HG03354 (cell line): ENCODE results near the gene LENG9.
"Not testable (repeated sequence)": the region's sequence is repeated elsewhere in the genome, so short reads cannot be mapped to it uniquely, and the experiment has no call there.

Source experiments
- ATAC-seq: cut with Tn5 transposase; IDR thresholded peaks from one replicate; pipeline ENCODE4 v1.9.1; 2021; ENCODE audit warnings: mild to moderate bottlenecking; ENCODE audit not compliant: unreplicated experiment, poor library complexity, severe bottlenecking

LENG9 gene

GRCh38 chr19:54481326-54481930 is 17.9 kb upstream of the LENG9 start:
- no peak for ATAC-seq

GRCh38 chr19:54480051-54480450 is 16.5 kb upstream of the LENG9 start:
- ATAC-seq = no peak

DNA sequence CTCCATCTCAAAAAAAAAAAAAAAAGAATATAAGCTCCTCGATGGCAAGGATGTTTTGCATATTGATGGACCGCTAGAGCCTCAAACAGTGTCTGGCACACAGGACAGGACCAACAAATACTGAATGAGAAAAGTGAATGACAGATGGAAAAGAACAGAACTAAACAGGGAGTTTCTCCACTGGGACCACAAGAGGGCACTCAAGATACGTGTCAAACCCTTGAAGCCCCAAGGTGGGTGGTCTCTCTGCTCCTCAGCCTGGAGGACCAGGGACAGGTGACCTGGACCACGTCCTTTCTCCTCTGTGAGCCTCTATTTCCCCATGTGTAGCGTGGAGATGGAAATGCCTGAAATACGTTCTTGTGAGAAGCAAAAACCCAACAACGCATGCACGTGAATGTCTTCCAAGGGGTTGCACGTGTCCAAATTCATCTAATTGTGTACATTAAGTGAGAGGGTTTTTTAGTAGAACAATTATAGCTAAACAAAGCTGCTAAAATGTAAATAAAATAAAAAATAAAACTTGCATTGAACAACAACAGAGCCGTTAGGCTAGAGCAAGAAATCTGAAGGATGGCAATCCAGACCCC is 15.2 kb upstream of the LENG9 start:
- ATAC-seq = no peak

DNA sequence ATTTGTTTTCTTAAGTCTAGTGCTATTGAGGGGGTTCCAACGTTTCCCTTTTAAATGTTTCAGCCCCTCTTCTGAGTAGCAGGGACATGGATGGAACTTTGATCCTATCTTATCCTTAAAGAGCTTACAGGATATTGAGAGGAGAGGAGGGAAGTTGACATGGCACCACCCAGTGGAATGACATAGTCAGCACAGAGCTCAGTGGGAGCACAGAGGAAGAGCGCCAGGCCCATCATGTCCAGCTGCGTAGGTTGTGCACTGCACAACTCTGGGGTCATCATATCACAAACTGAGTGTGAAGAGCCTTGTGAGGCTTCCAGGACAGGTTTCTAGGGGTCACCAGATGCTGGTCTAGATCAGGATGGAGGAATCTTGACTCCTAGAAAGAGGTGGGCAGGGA is 14.1 kb upstream of the LENG9 start:
- no peak for ATAC-seq

GRCh38 chr19:54475706-54476105 is 12.1 kb upstream of the LENG9 start:
- ATAC-seq = no peak

- no peak for ATAC-seq
Measured at GRCh38 chr19:54473892-54474372, 10.4 kb upstream of the LENG9 start.

GRCh38 chr19:54473071-54473891 is 9.7 kb upstream of the LENG9 start, which contains the start of gene CDC42EP5:
Gene CDC42EP5 (minus strand): TSS chr19:54473296. CDS start chr19:54465547, 7,749 bp downstream.
- ATAC-seq = no peak

GRCh38 chr19:54470991-54471782 is 7.6 kb upstream of the LENG9 start:
- no peak for ATAC-seq

- ATAC-seq = no peak
Measured at GRCh38 chr19:54470276-54470887, 6.8 kb upstream of the LENG9 start.

DNA sequence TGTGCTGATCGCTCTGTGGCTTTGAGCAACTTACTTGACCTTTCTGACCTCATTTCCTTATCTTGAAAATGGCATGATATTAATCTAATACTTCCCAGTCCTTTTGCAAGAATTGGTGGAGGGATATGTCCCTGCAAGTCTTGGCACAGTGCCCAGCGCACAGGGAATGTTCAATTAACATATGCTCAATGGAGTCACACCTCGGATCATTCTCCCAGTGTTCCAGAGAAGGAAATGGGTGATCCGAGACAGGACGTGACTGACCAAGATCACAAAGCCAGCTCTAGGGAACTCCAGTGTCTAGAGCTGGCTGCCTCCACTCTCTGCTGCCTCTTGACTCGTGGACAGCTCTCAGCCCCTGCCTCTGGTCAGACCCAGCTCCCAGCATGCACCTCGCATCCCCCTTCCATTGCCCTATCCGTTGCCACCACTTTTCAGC is 5.9 kb upstream of the LENG9 start:
- ATAC-seq = no peak

GRCh38 chr19:54466110-54466480 is 2.5 kb upstream of the LENG9 start:
- not testable (repeated sequence) for ATAC-seq

DNA sequence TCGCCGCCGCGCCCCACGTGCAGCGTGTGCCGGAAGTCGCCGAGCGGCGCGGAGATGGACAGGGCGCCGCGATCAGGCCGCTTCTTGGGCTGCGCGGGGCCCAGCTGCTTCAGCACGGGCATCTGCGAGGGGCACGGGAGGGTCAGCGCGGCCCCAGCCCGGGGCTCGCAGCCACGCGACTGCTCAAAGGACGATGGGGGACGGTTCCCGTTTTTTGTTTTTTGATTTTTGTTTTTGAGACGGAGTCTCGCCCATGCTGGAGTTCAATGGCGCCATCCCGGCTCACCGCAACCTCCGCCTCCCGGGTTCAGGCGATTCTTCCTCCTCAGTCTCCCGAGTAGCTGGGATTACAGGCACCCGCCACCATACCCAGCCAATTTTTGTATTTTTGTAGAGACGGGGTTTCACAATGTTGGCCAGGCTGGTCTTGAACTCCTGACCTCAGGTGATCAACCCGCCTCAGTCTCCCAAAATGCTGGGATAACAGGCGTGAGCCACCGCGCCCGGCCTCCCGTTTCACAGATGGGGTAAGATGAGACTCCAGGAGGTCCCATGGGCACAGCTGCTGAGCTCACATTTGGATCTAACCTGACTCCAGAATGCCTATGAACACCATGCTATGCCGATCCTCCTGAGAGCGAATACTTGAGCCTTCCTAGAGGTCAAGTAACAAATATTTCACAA is 2.0 kb upstream of the LENG9 start:
- no peak for ATAC-seq

DNA sequence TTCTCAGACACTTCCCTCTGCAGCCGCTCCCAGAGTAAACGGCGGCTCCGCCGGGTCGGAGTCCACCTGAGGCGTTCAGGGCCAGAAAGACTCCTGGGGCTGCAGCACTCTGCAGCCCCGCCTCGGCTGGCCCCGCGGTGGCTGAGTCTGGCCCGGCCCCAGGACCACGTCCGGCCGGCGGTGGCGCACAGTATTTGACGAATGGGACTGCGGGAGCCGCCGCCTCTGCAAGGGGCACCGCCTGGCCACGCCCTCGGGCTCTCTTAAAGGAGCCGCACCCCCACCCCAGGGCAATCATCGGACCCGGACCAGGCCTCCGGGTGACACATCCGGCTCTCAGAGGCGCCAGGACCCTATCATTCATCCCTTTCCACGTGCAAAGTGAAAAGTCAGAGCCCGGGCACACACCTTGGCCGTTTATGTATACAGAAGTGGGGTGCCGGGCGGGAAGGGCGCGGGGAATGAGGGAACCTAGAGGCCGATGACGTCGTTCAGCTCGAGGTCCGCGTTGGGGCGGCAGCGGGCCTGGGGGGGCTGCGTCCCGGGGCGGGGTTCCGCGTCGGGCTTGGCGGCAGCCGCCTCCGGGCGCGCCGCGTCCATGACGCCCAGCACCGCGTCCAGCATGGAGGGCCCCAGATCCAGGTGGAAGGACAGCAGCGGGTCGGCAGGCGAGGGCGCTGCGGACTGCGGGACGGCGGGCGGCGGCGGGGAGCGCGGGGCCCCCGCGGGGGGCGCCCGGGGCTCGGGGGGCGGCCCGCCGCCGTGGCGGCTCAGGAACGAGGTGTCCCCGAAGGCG is 1.2 kb upstream of the LENG9 start:
- ATAC-seq = peak; percentile 46

DNA sequence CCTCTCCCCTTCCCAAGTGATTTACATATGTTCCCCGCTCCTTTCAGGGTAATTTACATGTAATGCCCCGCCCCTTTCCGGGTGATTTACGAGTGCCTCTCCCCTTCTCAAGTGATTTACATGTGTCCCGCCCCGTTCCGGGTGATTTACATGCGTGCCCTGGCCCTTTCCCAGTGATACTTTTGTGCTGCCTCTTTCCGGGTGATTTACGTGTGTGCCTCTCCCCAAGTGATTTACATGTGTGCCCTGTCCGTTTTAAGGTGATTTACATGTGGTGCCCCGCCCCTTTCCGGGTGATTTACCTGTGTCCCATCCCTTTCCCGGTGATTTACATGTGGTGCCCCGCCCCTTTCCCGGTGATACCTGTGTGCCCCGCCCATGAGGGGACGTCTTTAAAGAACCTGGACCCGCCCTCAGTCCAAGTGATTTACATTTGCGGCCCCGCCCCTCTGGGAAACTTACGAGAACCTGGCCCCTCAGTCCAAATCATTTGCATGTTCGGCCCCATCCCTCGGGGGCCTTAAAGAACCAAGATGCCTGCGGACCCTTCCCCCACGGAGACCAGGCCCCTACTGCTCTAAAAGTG is 559 bp upstream of the LENG9 start:
- peak; percentile 55 for ATAC-seq

DNA sequence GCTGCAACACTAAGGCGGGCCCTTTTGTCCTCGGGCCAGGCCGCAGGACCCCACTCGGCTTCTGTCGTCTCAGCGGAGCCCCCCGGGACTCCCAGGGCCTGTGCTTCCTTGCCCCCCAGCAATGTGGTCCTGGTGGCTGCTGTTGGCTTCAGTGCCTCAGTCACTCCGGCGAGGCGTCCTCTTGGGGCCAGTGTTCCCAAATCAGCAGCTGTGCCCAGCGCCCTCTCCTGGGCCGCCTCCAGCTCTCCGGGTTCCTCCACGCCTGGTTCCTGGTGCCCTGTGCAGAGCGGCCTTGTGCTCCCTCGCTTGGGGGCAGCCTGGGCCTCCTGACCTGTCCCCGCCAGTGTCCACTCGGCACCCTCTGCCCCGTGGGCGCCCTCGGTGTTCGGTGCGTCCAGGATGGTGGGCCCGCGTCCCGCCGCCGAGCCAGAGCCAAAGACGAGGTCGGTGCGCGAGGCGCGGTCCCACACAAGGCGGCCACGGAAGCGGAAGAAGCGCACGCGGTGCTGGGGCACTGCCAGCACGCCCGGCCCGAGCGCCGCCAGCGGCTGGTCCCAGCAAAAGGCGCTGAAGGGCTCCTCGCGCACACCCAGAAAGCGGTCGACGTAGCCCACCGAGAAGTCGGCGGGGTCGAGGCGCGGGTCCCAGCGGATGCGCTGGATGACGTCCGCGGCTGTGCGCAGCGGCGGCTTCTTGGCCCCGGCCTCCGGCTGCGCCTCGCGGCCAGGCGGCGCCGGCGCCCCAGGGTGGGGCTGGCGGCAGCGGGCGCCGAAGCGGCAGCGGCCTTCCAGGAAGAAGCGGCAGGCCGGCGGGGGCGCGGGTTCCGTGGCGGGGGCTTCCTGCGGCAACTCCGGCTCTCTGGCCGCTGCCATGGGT is 685 bp downstream of the LENG9 start:
- ATAC-seq = peak; percentile 21

DNA sequence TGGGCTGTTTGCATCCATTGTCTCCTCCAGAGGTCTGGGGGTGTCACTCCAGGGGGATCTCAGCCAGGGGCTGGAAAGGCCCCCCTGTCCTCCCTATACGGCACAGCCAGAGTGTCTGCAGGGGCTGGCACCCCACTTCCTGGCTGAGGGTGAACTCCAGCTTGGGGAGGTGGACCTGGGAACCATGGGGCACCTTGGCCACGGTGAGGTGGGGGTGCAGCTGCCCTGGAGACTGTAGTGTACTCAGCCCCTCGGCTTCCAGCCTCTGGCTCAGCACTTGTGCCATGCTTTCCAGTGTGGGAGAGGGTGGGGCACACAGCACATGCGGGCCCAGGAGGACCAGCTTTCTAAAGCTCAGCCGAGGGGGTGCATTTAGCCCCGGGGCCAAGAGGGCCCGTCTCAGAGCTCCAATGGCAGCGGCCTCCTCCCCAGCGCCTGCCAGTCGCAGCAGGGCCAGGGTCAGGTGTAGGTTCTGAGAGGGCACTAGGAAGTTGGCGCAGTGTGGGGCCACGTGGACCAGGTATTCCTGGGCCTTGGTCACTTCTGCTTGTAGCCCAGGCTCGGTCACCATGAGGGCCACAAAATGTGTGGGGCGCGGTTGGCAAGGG is 1.4 kb downstream of the LENG9 start:
- no peak for ATAC-seq

DNA sequence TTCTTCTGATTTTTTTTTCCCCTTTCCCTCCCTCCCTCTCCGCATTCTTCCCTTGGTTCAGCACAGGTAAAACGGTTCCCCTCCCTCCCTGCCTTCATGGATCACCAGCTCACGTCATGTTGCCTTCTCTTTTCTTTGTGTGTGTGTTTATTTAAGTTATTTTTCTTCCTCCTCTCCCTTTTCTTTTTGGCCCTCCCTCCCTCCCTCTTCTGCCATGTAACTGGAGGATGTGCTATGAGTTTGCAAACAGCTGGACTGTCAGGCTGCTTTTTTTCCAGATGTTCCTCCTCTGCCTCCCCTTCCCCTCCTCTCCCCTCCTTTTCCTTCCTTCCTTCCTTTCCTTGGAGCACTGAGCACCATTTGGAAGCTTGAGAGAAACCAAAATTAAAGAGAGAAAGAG is 2.0 kb downstream of the LENG9 start:
- no peak for ATAC-seq
